Measurements from ENCODE around the gene RPL35. TPM values are rescaled to one million over a fixed set of nuclear protein-coding genes. Genes with fewer than 3 reads are reported as not detected.

RPL35 gene
- total RNA-seq, 1 donor from 2014 or later, result 794 TPM

- no peak for ATAC-seq
- DNase-seq, result no peak
- intact Hi-C loops (cut with DNase I), result no loop called here
- no peak overlapping the region for H3K27ac ChIP-seq
- H3K4me1 ChIP-seq, result no peaks in the 10 kb centered on the region
- no peaks in the 10 kb centered on the region for H3K9me3 ChIP-seq
- no peaks in the 10 kb centered on the region for H3K27me3 ChIP-seq
- H3K36me3 ChIP-seq, result no peaks in the 10 kb centered on the region
- TF ChIP-seq, protein P1, sequence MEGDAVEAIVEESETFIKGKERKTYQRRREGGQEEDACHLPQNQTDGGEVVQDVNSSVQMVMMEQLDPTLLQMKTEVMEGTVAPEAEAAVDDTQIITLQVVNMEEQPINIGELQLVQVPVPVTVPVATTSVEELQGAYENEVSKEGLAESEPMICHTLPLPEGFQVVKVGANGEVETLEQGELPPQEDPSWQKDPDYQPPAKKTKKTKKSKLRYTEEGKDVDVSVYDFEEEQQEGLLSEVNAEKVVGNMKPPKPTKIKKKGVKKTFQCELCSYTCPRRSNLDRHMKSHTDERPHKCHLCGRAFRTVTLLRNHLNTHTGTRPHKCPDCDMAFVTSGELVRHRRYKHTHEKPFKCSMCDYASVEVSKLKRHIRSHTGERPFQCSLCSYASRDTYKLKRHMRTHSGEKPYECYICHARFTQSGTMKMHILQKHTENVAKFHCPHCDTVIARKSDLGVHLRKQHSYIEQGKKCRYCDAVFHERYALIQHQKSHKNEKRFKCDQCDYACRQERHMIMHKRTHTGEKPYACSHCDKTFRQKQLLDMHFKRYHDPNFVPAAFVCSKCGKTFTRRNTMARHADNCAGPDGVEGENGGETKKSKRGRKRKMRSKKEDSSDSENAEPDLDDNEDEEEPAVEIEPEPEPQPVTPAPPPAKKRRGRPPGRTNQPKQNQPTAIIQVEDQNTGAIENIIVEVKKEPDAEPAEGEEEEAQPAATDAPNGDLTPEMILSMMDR (IDR thresholded peaks at IDR 0.05), result no peak
- no peak overlapping the region for H3K4me3 ChIP-seq
Measured at GRCh38 chr9:124812441-124812876, 49.3 kb downstream of the RPL35 start.

DNA sequence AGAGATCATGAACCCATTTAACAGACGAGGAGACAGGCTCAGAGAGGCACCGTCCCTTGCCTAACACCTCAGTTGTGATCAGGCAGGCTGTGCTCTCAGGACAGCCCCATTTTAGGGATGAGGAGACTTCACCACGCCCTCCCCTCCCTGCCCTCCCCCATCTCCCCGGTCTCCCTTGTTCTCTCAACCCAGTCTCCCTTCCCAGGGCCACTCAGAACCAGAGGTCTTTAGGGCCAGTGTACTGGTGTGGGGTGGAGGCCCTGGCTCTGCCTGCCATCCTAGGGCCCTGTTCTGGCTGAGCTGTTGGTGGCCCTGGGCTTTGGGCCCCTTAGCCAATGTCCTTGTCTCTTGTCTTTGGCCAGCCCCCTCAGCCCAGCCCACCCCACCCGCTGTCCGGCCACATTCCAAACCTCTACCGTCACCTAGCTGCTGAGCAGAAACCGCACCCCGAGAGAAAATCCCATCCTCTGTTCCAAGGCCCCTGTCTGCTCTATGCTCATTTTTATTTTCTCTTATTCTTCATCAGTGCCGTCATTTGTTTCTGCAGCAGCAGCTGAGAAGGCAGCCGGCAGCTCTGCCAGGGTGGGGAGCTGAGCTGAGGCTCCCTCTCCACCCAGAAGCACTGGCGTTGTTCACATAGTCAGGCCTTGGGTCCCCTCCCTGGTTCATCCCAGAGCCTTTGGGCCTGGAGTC, 50.9 kb downstream of the RPL35 start:
- DNase-seq (no peak), ATAC-seq (peak; percentile 74)
- no peak overlapping the region for H3K27ac ChIP-seq
- TF ChIP-seq, protein P1 (IDR thresholded peaks at IDR 0.05), result no peak
- intact Hi-C loops (cut with DNase I), result no loop called here
- H3K4me1 ChIP-seq, result no peaks in the 10 kb centered on the region
- H3K36me3 ChIP-seq, result no peaks in the 10 kb centered on the region
- no peaks in the 10 kb centered on the region for H3K27me3 ChIP-seq
- no peak overlapping the region for H3K4me3 ChIP-seq
- no peaks in the 10 kb centered on the region for H3K9me3 ChIP-seq

DNA sequence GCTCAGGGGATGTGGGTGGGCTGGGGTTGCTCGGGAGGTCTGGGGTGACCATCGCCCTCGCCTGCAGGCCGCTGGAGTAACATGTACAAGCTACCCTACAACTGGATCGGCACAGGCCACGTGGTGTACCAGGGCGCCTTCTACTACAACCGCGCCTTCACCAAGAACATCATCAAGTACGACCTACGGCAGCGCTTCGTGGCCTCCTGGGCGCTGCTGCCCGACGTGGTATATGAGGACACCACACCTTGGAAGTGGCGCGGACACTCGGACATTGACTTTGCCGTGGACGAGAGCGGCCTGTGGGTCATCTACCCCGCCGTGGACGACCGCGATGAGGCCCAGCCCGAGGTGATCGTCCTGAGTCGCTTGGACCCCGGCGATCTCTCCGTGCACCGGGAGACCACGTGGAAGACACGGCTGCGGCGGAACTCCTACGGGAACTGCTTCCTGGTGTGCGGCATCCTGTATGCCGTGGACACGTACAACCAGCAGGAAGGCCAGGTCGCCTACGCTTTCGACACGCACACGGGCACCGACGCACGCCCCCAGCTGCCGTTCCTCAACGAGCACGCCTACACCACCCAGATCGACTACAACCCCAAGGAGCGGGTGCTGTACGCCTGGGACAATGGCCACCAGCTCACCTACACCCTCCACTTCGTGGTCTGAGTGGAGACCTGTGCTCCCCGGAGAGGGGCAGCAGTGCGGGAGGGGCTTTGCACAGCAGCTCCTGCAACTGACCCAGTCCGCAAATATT, 51.8 kb downstream of the RPL35 start:
- no peaks in the 10 kb centered on the region for H3K36me3 ChIP-seq
- H3K4me1 ChIP-seq, result no peaks in the 10 kb centered on the region
- H3K27ac ChIP-seq, result no peak overlapping the region
- DNase-seq, result no peak
- no peak overlapping the region for H3K4me3 ChIP-seq
- intact Hi-C loops (cut with DNase I), result no loop called here
- TF ChIP-seq, protein P1 (IDR thresholded peaks at IDR 0.05), result no peak
- H3K9me3 ChIP-seq, result no peaks in the 10 kb centered on the region
- ATAC-seq, result no peak
- no peaks in the 10 kb centered on the region for H3K27me3 ChIP-seq

GRCh38 chr9:124809211-124809610, 52.5 kb downstream of the RPL35 start:
- no peaks in the 10 kb centered on the region for H3K27me3 ChIP-seq
- intact Hi-C loops (cut with DNase I), result no loop called here
- H3K4me3 ChIP-seq, result no peak overlapping the region
- DNase-seq (no peak), ATAC-seq (no peak)
- no peaks in the 10 kb centered on the region for H3K4me1 ChIP-seq
- H3K27ac ChIP-seq, result no peak overlapping the region
- TF ChIP-seq, protein P1 (IDR thresholded peaks at IDR 0.05), result no peak
- no peaks in the 10 kb centered on the region for H3K9me3 ChIP-seq
- H3K36me3 ChIP-seq, result no peaks in the 10 kb centered on the region

DNA sequence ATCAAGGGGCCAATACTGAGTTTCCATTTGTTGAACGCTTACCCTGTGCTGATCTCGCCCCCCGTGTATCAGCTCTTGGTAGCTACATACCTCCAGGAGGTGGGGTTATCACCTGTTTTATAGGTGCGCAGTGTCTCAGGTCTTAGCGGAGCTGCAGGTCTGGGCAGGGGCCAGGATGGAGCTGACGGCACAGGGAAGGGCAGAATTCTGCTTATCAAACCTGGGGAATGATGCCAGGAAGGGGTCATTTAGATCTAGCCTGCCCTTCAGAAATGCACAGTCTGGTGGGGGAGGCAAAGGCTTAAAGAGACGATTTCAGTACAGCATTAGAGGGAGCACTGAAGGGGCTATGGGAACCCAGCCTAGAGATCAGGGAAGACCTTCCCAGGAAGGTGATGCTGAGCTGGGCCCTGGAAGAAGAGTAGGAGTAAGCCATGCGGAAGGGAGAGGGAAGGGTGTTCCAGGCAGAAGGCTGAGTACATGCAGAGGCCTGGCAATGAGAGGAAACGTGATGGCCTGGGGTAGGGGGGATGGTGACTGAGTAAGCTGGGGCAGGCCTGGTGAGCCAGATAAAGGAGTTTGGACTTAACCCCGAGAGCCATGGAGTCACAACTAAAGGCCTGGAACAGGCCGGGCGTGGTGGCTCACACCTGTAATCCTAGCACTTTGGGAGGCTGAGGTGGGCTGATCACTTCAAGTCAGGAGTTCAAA, 53.4 kb downstream of the RPL35 start:
- TF ChIP-seq, protein P1 (IDR thresholded peaks at IDR 0.05), result no peak
- ATAC-seq, result no peak
- DNase-seq, result no peak
- Histone ChIP-seq H3K36me3 (no peaks in the 10 kb centered on the region), H3K9me3 (no peaks in the 10 kb centered on the region), H3K4me3 (no peak overlapping the region), H3K27me3 (no peaks in the 10 kb centered on the region), H3K4me1 (no peaks in the 10 kb centered on the region), H3K27ac (no peak overlapping the region)
- intact Hi-C loops (cut with DNase I), result no loop called here

Other genes starting within 250 kb of the RPL35 start
- 4.0 TPM for gene NR6A1, start 90.6 kb downstream of the RPL35 start, total RNA-seq
- 39.5 TPM for gene OLFML2A, start 84.8 kb downstream of the RPL35 start, total RNA-seq
- not detected for gene WDR38, start 8.5 kb downstream of the RPL35 start, total RNA-seq
- 42.1 TPM for gene ARPC5L, start 173 bp upstream of the RPL35 start, total RNA-seq
- gene GOLGA1, start 79.1 kb upstream of the RPL35 start, total RNA-seq, result 17.9 TPM